Ovary (tissue), 9 donors: ENCODE measurements around the gene ZNRD2. TPM values are rescaled to one million over a fixed set of nuclear protein-coding genes. Genes with fewer than 3 reads are reported as not detected.

ENCODE experiments used
- DNase-seq, 5 donors: peaks; one replicate each; pipeline ENCODE4 v3.0.0-alpha.2; 2019 to 2020
- H3K27ac ChIP-seq, 2 donors: fragments of 200-600 bp; one replicate each; pipeline versions ENCODE4 v1.5.1 to v1.8.0; 2019 to 2022
- H3K27me3 ChIP-seq: fragments of 200-600 bp; one replicate; pipeline ENCODE4 v1.8.0; 2022
- H3K36me3 ChIP-seq: fragments of 200-600 bp; sonication (generic); one replicate; pipeline ENCODE4 v1.5.1; 2019
- H3K4me1 ChIP-seq: one replicate; pipeline ENCODE4 v1.8.1; 2013; ENCODE audit warnings: mild to moderate bottlenecking, moderate library complexity; ENCODE audit not compliant: insufficient read depth
- H3K4me3 ChIP-seq: fragments of 200-600 bp; sonication (generic); one replicate; pipeline ENCODE4 v1.5.1; 2017
- H3K9me3 ChIP-seq, 2 donors: fragments of 200-600 bp in 1 of 2; sonication (generic) in 1 of 2; one replicate each; pipeline versions ENCODE4 v1.5.1 to v1.8.1; 2013 to 2019; ENCODE audit warnings: mild to moderate bottlenecking in 1 of 2, moderate library complexity in 1 of 2
- EP300 ChIP-seq: sonication (generic); formaldehyde crosslinking; IDR thresholded peaks from one replicate; pipeline ENCODE4 v1.6.1; 2017; ENCODE audit warnings: antibody characterized with exemption
- POLR2A ChIP-seq: fragments of 450-650 bp; IDR thresholded peaks from one replicate; pipeline ENCODE4 v1.6.1; 2017; ENCODE audit warnings: antibody characterized with exemption, mild to moderate bottlenecking, moderate library complexity
- WGBS, 3 donors: extraction: QIAGEN DNeasy Blood & Tissue Kit in 1 of 3; methylation state at CpG; one replicate each; pipeline versions ENCODE4 v1.1.5 to v1.1.7; 2013 to 2017; 5-methylcytosine and 5-hydroxymethylcytosine counted together
- intact Hi-C, 4 donors: fragments of 100-400 bp; cut with DNase I; formaldehyde crosslinking; loops; one replicate each; pipeline versions ENCODE4 v1.11.0 to v1.15.1; 2022 to 2023
- polyA plus RNA-seq, 2 donors: library from polyadenylated mRNA; stranded (reverse); fragments of 200-250 nt in 1 of 2; fragments of 350-450 nt in 1 of 2; fragmentation: Illumina TruSeq in 1 of 2; extraction: RNeasy Lipid Tissue Mini Kit (QIAGEN cat#74804) in 1 of 2; gene quantifications; one replicate each; pipeline ENCODE4 v1.2.3, GENCODE V29; 2013 to 2014
- total RNA-seq, 7 donors: library from RNA; depleted of rRNA in 2 of 7; stranded (reverse); fragments of >200 nt in 2 of 7; fragmentation: NEBNext Ultra II Directional in 3 of 7; extraction: Animal tissue kit (Norgen Biotek cat#: 25700) in 3 of 7; gene quantifications; one replicate each; pipeline versions ENCODE4 v1.1.0 to v1.2.4, GENCODE V29; 2016 to 2023
- TF ChIP-seq, protein P1 (sequence below), 3 donors: fragments of 450-650 bp in 2 of 3; fragments of 200-600 bp in 1 of 3; IDR thresholded peaks; one replicate each; pipeline versions ENCODE4 v1.5.1 to v1.8.0; 2016 to 2022; ENCODE audit warnings: antibody characterized with exemption in 3 of 3, mild to moderate bottlenecking in 1 of 3
- donor health status: DM: no; HTN: no; CAD: no; lungs with moderate emphysema.
- donor health status: DM: no; HTN: no; CAD: no.
- donor health status: Bipolar disorder and iron deficiency.
- donor health status: DM: yes; HTN: yes; CAD: no.
- donor health status: DM: no; HTN: no; CAD: no.
- donor health status: DM: yes; HTN: yes; CAD: no.

ZNRD2 gene
- total and polyA plus RNA-seq, 9 donors = 2.3 to 61.8 (median 39.2) TPM

DNA sequence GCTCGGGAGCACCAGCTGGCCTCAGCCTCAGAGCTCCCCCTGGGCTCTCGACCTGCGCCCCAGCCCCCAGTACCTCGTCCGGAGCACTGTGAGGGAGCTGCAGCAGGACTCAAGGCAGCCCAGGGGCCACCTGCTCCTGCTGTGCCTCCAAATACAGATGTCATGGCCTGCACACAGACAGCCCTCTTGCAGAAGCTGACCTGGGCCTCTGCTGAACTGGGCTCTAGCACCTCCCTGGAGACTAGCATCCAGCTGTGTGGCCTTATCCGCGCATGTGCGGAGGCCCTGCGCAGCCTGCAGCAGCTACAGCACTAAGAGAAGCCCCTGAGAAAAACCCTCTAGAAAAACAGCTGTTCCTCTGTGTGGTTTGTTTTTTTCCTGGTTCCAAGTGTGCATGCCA lies 1.1 kb downstream of the ZNRD2 start:
- 64 to 75% (median 70%) methylated on average over 9 of the region's 9 CpGs for WGBS, 3 donors
- intact Hi-C loops = loop anchor here in 3 of 4 donors (1.0 to 5.0 kb wide), 4 partner anchors 31 to 81 kb away; partner anchors contain the start of gene MAP3K11 (in 1 of the 3)
- H3K4me1 ChIP-seq = peaks cover 11% of the 10 kb centered on the region

DNA sequence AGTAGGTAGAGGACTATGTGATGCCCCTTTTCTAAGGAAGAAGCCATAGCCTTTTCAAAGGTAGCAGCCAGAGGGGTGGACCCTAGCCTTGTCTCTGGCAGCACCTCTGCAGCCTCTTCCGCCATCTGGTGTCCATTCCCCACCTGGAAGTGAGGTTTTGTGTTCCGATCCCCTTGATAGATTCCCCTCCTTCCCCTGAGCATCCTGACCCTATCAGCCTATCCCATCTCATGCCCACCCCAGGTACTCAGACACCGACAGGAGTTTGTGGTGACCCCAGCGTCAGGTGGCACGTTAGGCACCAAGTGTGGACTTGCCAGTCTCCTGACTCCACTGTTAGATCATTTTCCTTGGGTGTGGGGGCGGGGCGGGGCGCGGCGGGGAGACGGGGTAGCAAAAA lies 1.7 kb downstream of the ZNRD2 start:
- H3K27ac ChIP-seq = peak overlapping the region; percentile 71 to 83
- H3K9me3 ChIP-seq = no peaks in the 10 kb centered on the region
- peaks cover 14% of the 10 kb centered on the region for H3K4me1 ChIP-seq
- 4 to 8% (median 5%) methylated on average over 11 of the region's 11 CpGs for WGBS, 3 donors
- no peaks in the 10 kb centered on the region for H3K27me3 ChIP-seq
- no peaks in the 10 kb centered on the region for H3K36me3 ChIP-seq
- peak in 1 of 5 donors; percentile 56 for DNase-seq
- intact Hi-C loops = loop anchor here in 3 of 4 donors (1.0 to 5.0 kb wide), 5 partner anchors 31 to 80 kb away; partner anchors contain the start of gene MAP3K11 (in 1 of the 3)
- TF ChIP-seq EP300 (no peak), POLR2A (no peak)
- TF ChIP-seq, protein P1, sequence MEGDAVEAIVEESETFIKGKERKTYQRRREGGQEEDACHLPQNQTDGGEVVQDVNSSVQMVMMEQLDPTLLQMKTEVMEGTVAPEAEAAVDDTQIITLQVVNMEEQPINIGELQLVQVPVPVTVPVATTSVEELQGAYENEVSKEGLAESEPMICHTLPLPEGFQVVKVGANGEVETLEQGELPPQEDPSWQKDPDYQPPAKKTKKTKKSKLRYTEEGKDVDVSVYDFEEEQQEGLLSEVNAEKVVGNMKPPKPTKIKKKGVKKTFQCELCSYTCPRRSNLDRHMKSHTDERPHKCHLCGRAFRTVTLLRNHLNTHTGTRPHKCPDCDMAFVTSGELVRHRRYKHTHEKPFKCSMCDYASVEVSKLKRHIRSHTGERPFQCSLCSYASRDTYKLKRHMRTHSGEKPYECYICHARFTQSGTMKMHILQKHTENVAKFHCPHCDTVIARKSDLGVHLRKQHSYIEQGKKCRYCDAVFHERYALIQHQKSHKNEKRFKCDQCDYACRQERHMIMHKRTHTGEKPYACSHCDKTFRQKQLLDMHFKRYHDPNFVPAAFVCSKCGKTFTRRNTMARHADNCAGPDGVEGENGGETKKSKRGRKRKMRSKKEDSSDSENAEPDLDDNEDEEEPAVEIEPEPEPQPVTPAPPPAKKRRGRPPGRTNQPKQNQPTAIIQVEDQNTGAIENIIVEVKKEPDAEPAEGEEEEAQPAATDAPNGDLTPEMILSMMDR (IDR thresholded peaks at IDR 0.05) = peak in 1 of 3 donors; percentile 41
- H3K4me3 ChIP-seq = peak overlapping the region; percentile 69

More for the DNA sequence above, 1.1 kb downstream of the ZNRD2 start:
- TF ChIP-seq POLR2A = no peak
- no peak for TF ChIP-seq EP300
- TF ChIP-seq, protein P1 (IDR thresholded peaks at IDR 0.05) = no peak
- H3K9me3 ChIP-seq = no peaks in the 10 kb centered on the region
- H3K36me3 ChIP-seq = no peaks in the 10 kb centered on the region
- H3K27ac ChIP-seq = no peak overlapping the region
- peak overlapping the region; percentile 83 for H3K4me3 ChIP-seq
- DNase-seq = no peak
- H3K27me3 ChIP-seq = no peaks in the 10 kb centered on the region

DNA sequence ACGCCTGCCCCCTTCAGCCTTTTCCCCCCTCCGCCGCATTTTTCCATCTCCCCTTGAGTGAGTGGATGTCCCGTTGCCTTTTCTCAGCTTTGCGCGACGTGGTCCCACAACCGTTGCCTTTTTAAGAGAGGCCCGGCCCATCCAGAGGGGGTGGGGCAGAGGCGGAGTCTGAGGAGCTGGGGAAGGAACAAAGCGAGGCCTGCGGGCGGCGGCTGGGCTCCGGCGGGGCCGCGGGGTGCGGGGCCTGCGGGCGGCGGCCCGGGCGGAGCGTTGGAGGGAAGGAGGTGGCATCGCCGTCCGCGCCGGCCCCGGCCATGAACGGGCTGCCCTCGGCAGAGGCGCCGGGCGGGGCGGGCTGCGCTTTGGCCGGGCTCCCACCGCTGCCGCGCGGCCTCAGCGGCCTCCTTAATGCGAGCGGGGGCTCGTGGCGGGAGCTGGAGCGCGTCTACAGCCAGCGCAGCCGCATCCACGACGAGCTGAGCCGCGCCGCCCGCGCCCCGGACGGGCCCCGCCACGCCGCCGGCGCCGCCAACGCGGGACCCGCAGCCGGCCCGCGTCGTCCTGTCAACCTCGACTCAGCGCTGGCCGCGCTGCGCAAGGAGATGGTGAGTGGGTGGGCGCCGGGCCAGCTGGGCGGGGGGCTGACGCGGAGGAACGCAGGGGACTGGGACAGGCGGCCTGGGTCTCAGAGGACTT lies 2.2 kb downstream of the ZNRD2 start, which contains the start of gene FAM89B:
FAM89B (plus strand) TSS at position 183 of the 696 bp plus-strand sequence; CDS start at position 315, 132 bp downstream.
- peak; percentile 92 to 94 (median 93) for DNase-seq
- H3K9me3 ChIP-seq = no peaks in the 10 kb centered on the region
- H3K4me3 ChIP-seq = peak within 1 kb of the TSS; percentile 69
- H3K4me1 ChIP-seq = peaks cover 18% of the 10 kb centered on the region
- H3K27me3 ChIP-seq = no peaks in the 10 kb centered on the region
- peak within 1 kb of the TSS; percentile 71 to 83 for H3K27ac ChIP-seq
- TF ChIP-seq POLR2A = peak; percentile 72
- TF ChIP-seq EP300 = no peak
- TF ChIP-seq, protein P1 (IDR thresholded peaks at IDR 0.05) = no peak
- intact Hi-C loops = loop anchor here in 3 of 4 donors (2.0 to 5.0 kb wide), 4 partner anchors 32 to 80 kb away; partner anchors contain the start of gene MAP3K11 (in 1 of the 3)
- no peaks in the 10 kb centered on the region for H3K36me3 ChIP-seq
- WGBS, 3 donors = 0 to 1% (median 0%) methylated on average over 40 to 86 of the region's 86 CpGs

DNA sequence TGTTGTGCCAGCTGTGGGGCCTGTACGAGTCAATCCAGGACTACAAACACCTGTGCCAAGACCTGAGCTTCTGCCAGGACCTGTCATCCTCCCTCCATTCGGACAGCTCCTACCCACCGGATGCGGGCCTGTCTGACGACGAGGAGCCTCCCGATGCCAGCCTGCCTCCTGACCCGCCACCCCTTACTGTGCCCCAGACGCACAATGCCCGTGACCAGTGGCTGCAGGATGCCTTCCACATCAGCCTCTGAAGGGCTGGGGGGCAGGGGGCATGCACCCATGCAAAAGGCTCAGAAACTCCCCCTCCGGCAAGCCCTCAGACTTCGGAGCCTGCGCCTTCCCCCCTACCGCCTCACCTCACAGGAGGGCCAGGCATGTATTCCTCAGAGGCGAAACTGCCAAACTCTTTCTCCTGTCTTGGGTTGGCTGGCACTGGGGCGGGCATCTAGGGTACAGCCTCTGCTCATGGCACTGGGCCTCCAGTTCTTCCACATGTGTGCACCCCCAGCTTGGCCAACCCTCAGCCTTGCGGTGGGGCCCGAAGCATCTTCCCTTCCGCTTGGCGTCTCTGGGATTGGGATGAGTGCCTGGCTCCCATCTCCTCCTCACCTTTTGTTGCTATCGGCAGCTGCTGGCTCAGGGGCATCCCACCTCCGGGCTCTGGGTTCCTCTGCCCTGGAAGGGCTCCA lies 3.3 kb downstream of the ZNRD2 start:
- intact Hi-C loops = loop anchor here in 3 of 4 donors (2.0 to 5.0 kb wide), 4 partner anchors 33 to 79 kb away; partner anchors contain the start of gene MAP3K11 (in 1 of the 3)
- Histone ChIP-seq H3K9me3 (no peaks in the 10 kb centered on the region), H3K27ac (peak overlapping the region; percentile 71 to 83), H3K27me3 (no peaks in the 10 kb centered on the region), H3K36me3 (no peaks in the 10 kb centered on the region), H3K4me1 (peaks cover 21% of the 10 kb centered on the region), H3K4me3 (peak overlapping the region; percentile 69)
- DNase-seq = peak; percentile 44 to 73 (median 64)
- WGBS, 3 donors = 18 to 27% (median 24%) methylated on average over 21 to 22 of the region's 22 CpGs
- TF ChIP-seq EP300 (no peak), POLR2A (no peak)
- TF ChIP-seq, protein P1 (IDR thresholded peaks at IDR 0.05) = no peak
